DOHH2 (cell line): Measurements from ENCODE around the gene KIF6.
"Not testable (repeated sequence)": the region's sequence is repeated elsewhere in the genome, so short reads cannot be mapped to it uniquely, and the experiment has no call there.

Experiments
- H3F3A ChIP-seq: fragments of 200-600 bp; sonication (generic), shearing (Covaris generic); 2 replicates; pipeline ENCODE4 v1.6.0; 2016; ENCODE audit warnings: antibody characterized with exemption, mild to moderate bottlenecking; ENCODE audit not compliant: control insufficient read depth, insufficient read depth
- H3K27ac ChIP-seq: fragments of 200-600 bp; sonication (generic); 2 replicates; pipeline ENCODE4 v1.5.1; 2014; ENCODE audit warnings: low read depth, mild to moderate bottlenecking, low read length, moderate library complexity
- H3K27me3 ChIP-seq: fragments of 200-600 bp; sonication (generic); 2 replicates; pipeline ENCODE4 v1.6.1; 2014; ENCODE audit warnings: mild to moderate bottlenecking, low read length, mixed read lengths; ENCODE audit not compliant: control insufficient read depth
- H3K36me3 ChIP-seq: fragments of 200-600 bp; sonication (generic); 2 replicates; pipeline ENCODE4 v1.6.1; 2014; ENCODE audit warnings: mild to moderate bottlenecking, low read length, moderate library complexity, mixed read lengths; ENCODE audit not compliant: control insufficient read depth
- H3K4me1 ChIP-seq: fragments of 200-600 bp; sonication (generic); 2 replicates; pipeline ENCODE4 v1.6.1; 2014; ENCODE audit warnings: mild to moderate bottlenecking, low read length, mixed read lengths; ENCODE audit not compliant: control insufficient read depth
- H3K4me2 ChIP-seq: fragments of 200-600 bp; sonication (generic); 2 replicates; pipeline ENCODE4 v1.6.0; 2014; ENCODE audit warnings: mild to moderate bottlenecking, low read length, moderate library complexity
- H3K4me3 ChIP-seq: fragments of 200-600 bp; sonication (generic); 2 replicates; pipeline ENCODE4 v1.5.1; 2014; ENCODE audit warnings: mild to moderate bottlenecking, low read length, mixed read lengths
- H3K79me2 ChIP-seq: fragments of 200-600 bp; sonication (generic); 2 replicates; pipeline ENCODE4 v1.6.1; 2014; ENCODE audit warnings: mild to moderate bottlenecking, low read length, mixed read lengths; ENCODE audit not compliant: control insufficient read depth
- H3K9me2 ChIP-seq: fragments of 200-600 bp; sonication (generic); replicated peaks from 2 replicates; pipeline ENCODE4 v1.6.1; 2014; ENCODE audit warnings: mild to moderate bottlenecking, low read length, mixed read lengths; ENCODE audit not compliant: control insufficient read depth
- H3K9me3 ChIP-seq: fragments of 200-600 bp; sonication (generic); 2 replicates; pipeline ENCODE4 v1.6.1; 2014; ENCODE audit warnings: antibody characterized with exemption, low read length, mixed read lengths; ENCODE audit not compliant: control insufficient read depth, insufficient read depth
- H4K20me1 ChIP-seq: fragments of 200-600 bp; sonication (generic); 2 replicates; pipeline ENCODE4 v1.6.0; 2014; ENCODE audit warnings: low read depth, mild to moderate bottlenecking, antibody characterized with exemption, low read length, moderate library complexity; ENCODE audit not compliant: control insufficient read depth, insufficient read depth
- EZH2phosphoT487 ChIP-seq: fragments of 200-600 bp; sonication (generic); IDR thresholded peaks from 2 replicates; pipeline ENCODE4 v1.6.1; 2017; ENCODE audit warnings: borderline replicate concordance, mild to moderate bottlenecking, antibody characterized with exemption, low read length, moderate library complexity, mixed read lengths
- TF ChIP-seq, protein P1 (sequence below): fragments of 200-600 bp; sonication (generic); IDR thresholded peaks from one replicate; pipeline ENCODE4 v1.5.1; 2014; ENCODE audit warnings: antibody characterized with exemption, mild to moderate bottlenecking, low read depth, low read length; ENCODE audit not compliant: poor library complexity, severe bottlenecking

KIF6 gene

DNA sequence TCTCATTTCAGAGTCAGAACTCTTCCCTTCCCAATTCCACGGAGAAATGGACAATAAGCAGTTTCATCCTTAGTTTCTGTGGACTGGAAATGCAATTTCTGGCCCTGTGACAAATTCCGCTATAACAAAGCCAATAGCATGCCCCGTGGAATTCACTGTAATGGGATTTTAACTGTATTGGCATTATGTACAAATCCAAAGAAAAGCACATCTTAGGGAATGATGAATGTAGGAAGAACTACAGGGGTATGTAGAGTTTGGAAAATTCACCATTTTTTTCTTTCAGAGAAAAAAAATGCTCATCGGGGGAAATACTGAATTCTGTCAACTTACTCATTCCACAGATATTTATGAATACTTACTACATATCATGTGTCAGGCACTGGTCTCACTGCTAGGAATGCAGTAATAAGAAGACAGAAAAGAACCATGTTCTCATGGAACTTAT is 43.5 kb downstream of the KIF6 start:
- H3K9me3 ChIP-seq, result no peaks in the 10 kb centered on the region
- H3K4me3 ChIP-seq, result no peak overlapping the region
- no peaks in the 10 kb centered on the region for H3K27me3 ChIP-seq
- no peaks in the 10 kb centered on the region for H4K20me1 ChIP-seq
- no peak overlapping the region for H3K27ac ChIP-seq
- no peaks in the 10 kb centered on the region for H3K9me2 ChIP-seq
- H3K4me1 ChIP-seq, result no peaks in the 10 kb centered on the region
- no peak overlapping the region for H3K4me2 ChIP-seq
- no peaks in the 10 kb centered on the region for H3K36me3 ChIP-seq
- H3F3A ChIP-seq, result no peaks in the 10 kb centered on the region
- H3K79me2 ChIP-seq, result no peaks in the 10 kb centered on the region
- TF ChIP-seq, protein P1, sequence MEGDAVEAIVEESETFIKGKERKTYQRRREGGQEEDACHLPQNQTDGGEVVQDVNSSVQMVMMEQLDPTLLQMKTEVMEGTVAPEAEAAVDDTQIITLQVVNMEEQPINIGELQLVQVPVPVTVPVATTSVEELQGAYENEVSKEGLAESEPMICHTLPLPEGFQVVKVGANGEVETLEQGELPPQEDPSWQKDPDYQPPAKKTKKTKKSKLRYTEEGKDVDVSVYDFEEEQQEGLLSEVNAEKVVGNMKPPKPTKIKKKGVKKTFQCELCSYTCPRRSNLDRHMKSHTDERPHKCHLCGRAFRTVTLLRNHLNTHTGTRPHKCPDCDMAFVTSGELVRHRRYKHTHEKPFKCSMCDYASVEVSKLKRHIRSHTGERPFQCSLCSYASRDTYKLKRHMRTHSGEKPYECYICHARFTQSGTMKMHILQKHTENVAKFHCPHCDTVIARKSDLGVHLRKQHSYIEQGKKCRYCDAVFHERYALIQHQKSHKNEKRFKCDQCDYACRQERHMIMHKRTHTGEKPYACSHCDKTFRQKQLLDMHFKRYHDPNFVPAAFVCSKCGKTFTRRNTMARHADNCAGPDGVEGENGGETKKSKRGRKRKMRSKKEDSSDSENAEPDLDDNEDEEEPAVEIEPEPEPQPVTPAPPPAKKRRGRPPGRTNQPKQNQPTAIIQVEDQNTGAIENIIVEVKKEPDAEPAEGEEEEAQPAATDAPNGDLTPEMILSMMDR, result no peak
- no peak for TF ChIP-seq EZH2phosphoT487

DNA sequence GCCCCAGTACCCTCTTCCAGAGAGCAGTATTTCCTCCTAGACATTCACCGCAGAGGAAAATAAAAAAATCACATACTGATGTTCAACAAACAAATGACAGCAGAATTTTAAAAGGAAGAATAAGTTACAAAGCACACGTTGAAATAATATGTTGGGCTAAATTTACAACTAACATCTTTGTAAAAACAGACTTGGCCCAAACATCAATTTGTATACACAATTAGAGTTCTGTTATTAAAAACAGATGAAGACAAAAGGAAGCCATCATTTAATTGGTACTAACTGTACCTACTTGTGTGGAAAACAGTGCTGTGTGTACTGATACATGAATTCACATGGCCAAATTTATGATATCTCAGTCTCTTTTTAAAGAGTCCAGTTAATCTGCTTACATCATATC is 46.3 kb downstream of the KIF6 start:
- no peaks in the 10 kb centered on the region for H3K79me2 ChIP-seq
- H3F3A ChIP-seq, result no peaks in the 10 kb centered on the region
- H3K27ac ChIP-seq, result no peak overlapping the region
- no peaks in the 10 kb centered on the region for H3K9me3 ChIP-seq
- H3K4me2 ChIP-seq, result no peak overlapping the region
- H3K27me3 ChIP-seq, result no peaks in the 10 kb centered on the region
- H3K4me1 ChIP-seq, result no peaks in the 10 kb centered on the region
- H3K36me3 ChIP-seq, result no peaks in the 10 kb centered on the region
- no peaks in the 10 kb centered on the region for H4K20me1 ChIP-seq
- H3K9me2 ChIP-seq, result no peaks in the 10 kb centered on the region; the same call in 1 of the 2 replicates
- TF ChIP-seq, protein P1, result no peak
- no peak for TF ChIP-seq EZH2phosphoT487
- no peak overlapping the region for H3K4me3 ChIP-seq

DNA sequence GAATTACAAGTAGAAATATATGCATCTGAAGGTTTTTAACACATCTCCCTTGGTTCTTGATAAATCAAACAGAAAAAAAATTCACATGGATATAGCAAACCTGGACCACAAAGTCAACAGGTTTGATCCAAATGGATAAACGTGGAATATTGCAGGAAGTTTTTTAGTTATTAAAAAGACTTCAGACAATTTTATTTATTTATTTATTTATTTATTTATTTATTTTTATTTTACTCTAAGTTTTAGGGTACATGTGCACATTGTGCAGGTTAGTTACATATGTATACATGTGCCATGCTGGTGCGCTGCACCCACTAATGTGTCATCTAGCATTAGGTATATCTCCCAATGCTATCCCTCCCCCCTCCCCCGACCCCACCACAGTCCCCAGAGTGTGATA is 47.9 kb downstream of the KIF6 start:
- not testable (repeated sequence) for H3K9me2 ChIP-seq, H4K20me1 ChIP-seq, H3K4me1 ChIP-seq, H3K27ac ChIP-seq, H3K9me3 ChIP-seq, H3K27me3 ChIP-seq, H3F3A ChIP-seq, H3K36me3 ChIP-seq, H3K79me2 ChIP-seq, H3K4me3 ChIP-seq, H3K4me2 ChIP-seq

DNA sequence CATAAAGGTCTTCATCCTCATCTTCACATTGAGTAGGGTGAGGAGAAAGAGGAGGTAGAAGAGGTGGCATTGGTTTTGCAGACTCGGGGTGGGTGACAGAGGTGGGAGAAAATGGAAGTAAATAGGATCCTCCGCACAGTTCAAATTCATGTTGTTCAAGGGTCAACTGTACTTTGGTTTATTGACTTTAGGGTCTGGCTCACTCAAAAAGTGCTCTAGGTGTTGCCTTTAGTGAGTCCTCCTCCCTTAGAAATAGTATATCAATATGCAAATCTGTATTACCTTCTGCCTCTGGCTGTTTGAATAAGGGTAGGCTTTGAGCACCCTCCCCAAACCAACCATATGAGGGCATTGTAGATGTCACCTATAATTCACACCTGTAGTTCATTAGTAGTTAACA is 54.7 kb downstream of the KIF6 start:
- no peaks in the 10 kb centered on the region for H4K20me1 ChIP-seq
- H3K36me3 ChIP-seq, result no peaks in the 10 kb centered on the region
- no peak overlapping the region for H3K4me2 ChIP-seq
- H3K9me3 ChIP-seq, result no peaks in the 10 kb centered on the region
- H3K27ac ChIP-seq, result no peak overlapping the region
- no peak overlapping the region for H3K4me3 ChIP-seq
- H3K79me2 ChIP-seq, result no peaks in the 10 kb centered on the region
- H3K9me2 ChIP-seq, result no peaks in the 10 kb centered on the region; the same call in 1 of the 2 replicates
- H3K27me3 ChIP-seq, result no peaks in the 10 kb centered on the region
- H3K4me1 ChIP-seq, result no peaks in the 10 kb centered on the region
- no peaks in the 10 kb centered on the region for H3F3A ChIP-seq
- TF ChIP-seq, protein P1, result no peak
- no peak for TF ChIP-seq EZH2phosphoT487
